H1 (cell line): ENCODE data around the gene C3AR1. TPM values are rescaled to one million over a fixed set of nuclear protein-coding genes. Genes with fewer than 3 reads are reported as not detected.
A peak's percentile ranks its signal among the peaks of the same experiment; 100 is the strongest.

Experiments
- ASH2L ChIP-seq: fragments of 200-600, 300-600 bp; sonication (generic); IDR thresholded peaks from one replicate; pipeline ENCODE4 v1.7.1; 2017; ENCODE audit warnings: low read length
- ATF3 ChIP-seq: IDR thresholded peaks from 2 replicates; pipeline ENCODE4 v1.6.1; 2011; ENCODE audit warnings: low read depth, mild to moderate bottlenecking, low read length; ENCODE audit not compliant: insufficient read depth
- CTCF ChIP-seq, 3 experiments: IDR thresholded peaks; 1 replicate in 2 of 3; 2 replicates in 1 of 3; pipeline versions ENCODE4 v1.5.1 to v1.6.1; 2011; ENCODE audit warnings: low read length in 3 of 3, mild to moderate bottlenecking in 3 of 3, inconsistent platforms in 2 of 3, low read depth in 1 of 3, moderate library complexity in 1 of 3; ENCODE audit not compliant: insufficient read depth in 1 of 3; ENCODE audit errors: control extremely low read depth in 1 of 3
- EP300 ChIP-seq, 2 experiments: IDR thresholded peaks; 1 replicate in 1 of 2; 2 replicates in 1 of 2; pipeline ENCODE4 v1.6.1; 2011 to 2012; ENCODE audit warnings: low read depth in 2 of 2, low read length in 2 of 2, mild to moderate bottlenecking in 2 of 2, borderline replicate concordance in 1 of 2, inconsistent platforms in 1 of 2, moderate library complexity in 1 of 2
- GABPA ChIP-seq: IDR thresholded peaks from 2 replicates; pipeline ENCODE4 v1.6.1; 2011; ENCODE audit warnings: mild to moderate bottlenecking, low read length, moderate library complexity, borderline replicate concordance; ENCODE audit not compliant: insufficient read depth
- HDAC2 ChIP-seq, 2 experiments: fragments of 300-600 bp in 1 of 2; sonication (generic) in 1 of 2; IDR thresholded peaks; 2 replicates each; pipeline ENCODE4 v1.6.1; 2011 to 2012; ENCODE audit warnings: low read depth in 2 of 2, low read length in 2 of 2, mild to moderate bottlenecking in 2 of 2, moderate library complexity in 2 of 2, borderline replicate concordance in 1 of 2, inconsistent platforms in 1 of 2
- KDM4A ChIP-seq: IDR thresholded peaks from one replicate; pipeline ENCODE4 v1.7.1; 2012; ENCODE audit warnings: low read depth, mild to moderate bottlenecking, moderate library complexity, low read length, inconsistent platforms; ENCODE audit not compliant: severe bottlenecking
- KDM5A ChIP-seq: fragments of 200-600 bp; IDR thresholded peaks from 2 replicates; pipeline ENCODE4 v1.7.1; 2012; ENCODE audit warnings: mild to moderate bottlenecking, low read length, inconsistent platforms, mixed read lengths
- RAD21 ChIP-seq, 2 experiments: IDR thresholded peaks in 1 of 2; conservative IDR thresholded peaks in 1 of 2; 2 replicates each; pipeline ENCODE4 v1.6.1; 2011; ENCODE audit warnings: low read depth in 2 of 2, low read length in 2 of 2, improper control_type of control experiment in 1 of 2, inconsistent platforms in 1 of 2, mild to moderate bottlenecking in 1 of 2, moderate library complexity in 1 of 2
- SIX5 ChIP-seq: IDR thresholded peaks from 2 replicates; pipeline ENCODE4 v1.6.1; 2011; ENCODE audit warnings: mild to moderate bottlenecking, low read depth, low read length
- TAF1 ChIP-seq: IDR thresholded peaks from 2 replicates; pipeline ENCODE4 v1.6.1; 2011; ENCODE audit warnings: mild to moderate bottlenecking, low read depth, low read length
- TBP ChIP-seq: IDR thresholded peaks from 2 replicates; pipeline ENCODE4 v1.6.1; 2011; ENCODE audit warnings: low read depth, low read length, improper control_type of control experiment
- polyA plus RNA-seq, 7 experiments: library from polyadenylated mRNA; depleted of rRNA in 3 of 7; stranded (reverse) in 5 of 7; unstranded in 2 of 7; fragments of >200 nt in 5 of 7; fragments of 200-250 nt in 2 of 7; gene quantifications; 1 replicate in 5 of 7; 2 replicates in 1 of 7; 4 replicates in 1 of 7; pipeline versions ENCODE4 v1.2.1 to v1.2.3, GENCODE V29; 2011 to 2013; ENCODE audit warnings: missing spikeins in 2 of 7, mixed read lengths in 2 of 7
- total RNA-seq: library from RNA; stranded (reverse); fragmentation: NEBNext Ultra II Directional; extraction: Animal tissue kit (Norgen Biotek cat#: 25700); gene quantifications from 2 replicates; pipeline ENCODE4 v1.2.1, GENCODE V29; 2021

Gene C3AR1
- total and polyA plus RNA-seq, 2 of the 8 experiments (the other 6 are each of a cell fraction or from before 2014, with no cell fraction given) = not detected

- TF ChIP-seq CTCF (IDR thresholded peaks at IDR 0.05; ENCODE audit: control extremely low read depth in 1 of 3, insufficient read depth in 1 of 3, low read depth in 1 of 3, low read length in 3 of 3) (peak in 1 of 3 experiments; percentile 11; a peak in 1 of 4 replicates), KDM5A (no peak), GABPA (no peak), ATF3 (no peak), EP300 (IDR thresholded peaks at IDR 0.05; ENCODE audit: borderline replicate concordance in 1 of 2, low read depth in 2 of 2, low read length in 2 of 2) (no peak), TAF1 (no peak), KDM4A (peak; percentile 68), SIX5 (no peak), TBP (no peak), RAD21 (IDR thresholded peaks at IDR 0.05 in 1 of 2, conservative IDR thresholded peaks at IDR 0.05 in 1 of 2; ENCODE audit: low read depth in 2 of 2, low read length in 2 of 2) (no peak; a peak in 1 of 4 replicates), ASH2L (peak; percentile 72), HDAC2 (IDR thresholded peaks at IDR 0.05; ENCODE audit: borderline replicate concordance in 1 of 2, low read depth in 2 of 2, low read length in 2 of 2) (peak in 1 of 2 experiments; percentile 70; a peak in 1 of 4 replicates)
Measured at GRCh38 chr12:8032242-8033152, 33.7 kb downstream of the C3AR1 start, which contains the start of gene FOXJ2 (continued).
